OCI-LY3 (cell line): Measurements from ENCODE around the gene DAAM2.

ENCODE experiments used
- H2AFZ ChIP-seq: fragments of 200-600, 300-600 bp; shearing (Covaris generic); 2 replicates; pipeline ENCODE4 v1.6.0; 2014; ENCODE audit warnings: antibody characterized with exemption, low read depth, low read length
- H3K27ac ChIP-seq: fragments of 200-600, 300-600 bp; sonication (generic); 2 replicates; pipeline ENCODE4 v1.5.1; 2014; ENCODE audit warnings: mild to moderate bottlenecking, low read length, moderate library complexity, mixed read lengths
- H3K27me3 ChIP-seq: fragments of 200-600, 300-600 bp; sonication (generic); 2 replicates; pipeline ENCODE4 v1.6.1; 2014; ENCODE audit warnings: low read depth, low read length, mixed read lengths
- H3K36me3 ChIP-seq: fragments of 200-600, 300-600 bp; sonication (generic); replicated peaks from 2 replicates; pipeline ENCODE3; 2014; ENCODE audit warnings: low read depth, low read length, mixed read lengths
- H3K4me1 ChIP-seq: fragments of 300-600, 200-600 bp; sonication (generic); 2 replicates; pipeline ENCODE4 v1.6.1; 2014; ENCODE audit warnings: low read length, mixed read lengths
- H3K4me2 ChIP-seq: fragments of 200-600, 300-600 bp; sonication (generic); 2 replicates; pipeline ENCODE4 v1.6.1; 2014; ENCODE audit warnings: low read length, mixed read lengths
- H3K4me3 ChIP-seq: fragments of 300-600, 200-600 bp; sonication (generic); 2 replicates; pipeline ENCODE4 v1.5.1; 2014; ENCODE audit warnings: antibody characterized with exemption, mild to moderate bottlenecking, low read length, moderate library complexity
- H3K79me2 ChIP-seq: fragments of 300-600, 200-600 bp; shearing (Covaris generic); 2 replicates; pipeline ENCODE4 v1.6.1; 2014; ENCODE audit warnings: mild to moderate bottlenecking, low read length, mixed read lengths
- H3K9ac ChIP-seq: fragments of 300-600, 200-600 bp; shearing (Covaris generic); 2 replicates; pipeline ENCODE4 v1.6.0; 2014; ENCODE audit warnings: mild to moderate bottlenecking, low read length, moderate library complexity
- H3K9me3 ChIP-seq: fragments of 200-600, 300-600 bp; shearing (Covaris generic); 2 replicates; pipeline ENCODE4 v1.6.1; 2014; ENCODE audit warnings: low read length, mixed read lengths; ENCODE audit not compliant: insufficient read depth
- H4K20me1 ChIP-seq: fragments of 200-600, 300-600 bp; sonication (generic); 2 replicates; pipeline ENCODE4 v1.6.1; 2016; ENCODE audit warnings: low read length, mixed read lengths; ENCODE audit not compliant: insufficient read depth
- CTCF ChIP-seq: fragments of 200-600, 300-600 bp; sonication (generic); IDR thresholded peaks from 2 replicates; pipeline ENCODE4 v1.5.1; 2014; ENCODE audit warnings: antibody characterized with exemption, low read length, low read depth
- EZH2phosphoT487 ChIP-seq: fragments of 200-600 bp; shearing (Covaris generic); IDR thresholded peaks from 2 replicates; pipeline ENCODE4 v1.6.1; 2018; ENCODE audit warnings: antibody characterized with exemption, mixed run types, low read depth

DAAM2 gene

GRCh38 chr6:39873439-39873838, 81.3 kb downstream of the DAAM2 start:
- Histone ChIP-seq H3K4me2 (no peak overlapping the region), H3K27me3 (peaks cover 11% of the 10 kb centered on the region; the same call in 1 of the 2 replicates), H3K79me2 (no peaks in the 10 kb centered on the region), H3K4me1 (no peaks in the 10 kb centered on the region), H3K9ac (no peak overlapping the region), H3K27ac (no peak overlapping the region), H3K4me3 (no peak overlapping the region), H3K9me3 (no peaks in the 10 kb centered on the region), H4K20me1 (no peaks in the 10 kb centered on the region), H2AFZ (no peak overlapping the region), H3K36me3 (no peaks in the 10 kb centered on the region)
- TF ChIP-seq EZH2phosphoT487, result no peak
- no peak for TF ChIP-seq CTCF

- Histone ChIP-seq H3K79me2 (no peaks in the 10 kb centered on the region), H3K4me1 (no peaks in the 10 kb centered on the region), H3K9ac (no peak overlapping the region), H3K4me2 (no peak overlapping the region), H3K27ac (no peak overlapping the region), H3K36me3 (no peaks in the 10 kb centered on the region), H3K27me3 (peaks cover 11% of the 10 kb centered on the region; the same call in 1 of the 2 replicates), H3K9me3 (no peaks in the 10 kb centered on the region), H4K20me1 (no peaks in the 10 kb centered on the region), H2AFZ (no peak overlapping the region), H3K4me3 (no peak overlapping the region)
- TF ChIP-seq CTCF, result no peak
- no peak for TF ChIP-seq EZH2phosphoT487
Observed at GRCh38 chr6:39876111-39876510, 83.9 kb downstream of the DAAM2 start.

DNA sequence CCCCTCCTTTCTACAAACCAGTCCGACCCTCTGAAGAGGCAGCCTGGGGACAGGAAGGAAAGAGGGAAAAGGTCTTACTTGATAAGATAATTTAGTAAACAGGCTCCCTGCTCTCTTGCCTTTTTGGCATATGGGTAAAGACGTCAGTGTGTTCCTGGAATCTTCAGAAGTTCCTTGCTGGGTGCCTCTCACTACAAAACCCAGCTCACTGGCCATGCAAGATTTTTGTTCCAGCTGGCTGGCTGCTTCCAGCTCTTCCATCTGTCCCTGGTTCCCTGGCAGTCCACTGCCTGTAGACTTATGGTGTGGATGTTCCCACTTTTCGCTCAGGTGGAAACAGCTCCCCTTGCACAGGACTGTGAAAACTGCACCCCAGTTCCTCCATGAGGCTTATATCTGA, 84.7 kb downstream of the DAAM2 start:
- Histone ChIP-seq H3K27me3 (peaks cover 11% of the 10 kb centered on the region; the same call in 1 of the 2 replicates), H3K79me2 (no peaks in the 10 kb centered on the region), H3K36me3 (no peaks in the 10 kb centered on the region), H3K9ac (no peak overlapping the region), H3K4me3 (no peak overlapping the region), H3K4me2 (no peak overlapping the region), H2AFZ (no peak overlapping the region), H3K27ac (no peak overlapping the region), H3K4me1 (no peaks in the 10 kb centered on the region), H4K20me1 (no peaks in the 10 kb centered on the region), H3K9me3 (no peaks in the 10 kb centered on the region)
- no peak for TF ChIP-seq EZH2phosphoT487
- TF ChIP-seq CTCF, result no peak

DNA sequence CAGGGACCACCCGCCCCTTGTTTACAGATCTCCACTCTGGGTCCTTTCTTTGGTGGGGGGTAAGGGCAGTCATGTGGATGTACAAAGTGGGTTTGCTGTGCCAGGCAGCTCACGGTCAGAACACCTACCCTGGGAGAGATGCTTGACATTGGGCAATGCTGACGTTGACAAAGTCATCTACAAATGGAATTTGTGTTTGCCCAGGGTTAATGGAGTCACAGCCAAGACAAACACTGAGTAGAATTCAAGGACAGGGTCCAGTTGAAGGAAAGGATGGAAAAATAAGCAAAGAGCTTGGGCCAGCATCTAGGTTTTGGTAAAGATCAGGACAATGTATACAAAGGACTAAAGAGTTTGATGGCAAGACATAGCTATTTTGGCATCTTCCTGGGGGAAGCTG, 87.4 kb downstream of the DAAM2 start:
- no peak overlapping the region for H3K27ac ChIP-seq
- no peaks in the 10 kb centered on the region for H3K79me2 ChIP-seq
- H3K27me3 ChIP-seq, result peaks cover 6% of the 10 kb centered on the region; the same call in 1 of the 2 replicates
- no peaks in the 10 kb centered on the region for H3K36me3 ChIP-seq
- H3K4me1 ChIP-seq, result no peaks in the 10 kb centered on the region
- H4K20me1 ChIP-seq, result no peaks in the 10 kb centered on the region
- no peaks in the 10 kb centered on the region for H3K9me3 ChIP-seq
- no peak for TF ChIP-seq CTCF
- no peak for TF ChIP-seq EZH2phosphoT487
- no peak overlapping the region for H3K4me2 ChIP-seq
- no peak overlapping the region for H3K4me3 ChIP-seq
- no peak overlapping the region for H3K9ac ChIP-seq
- H2AFZ ChIP-seq, result no peak overlapping the region
